Body of pancreas (tissue), 4 donors: ENCODE data around the gene SMR3A.

Experiments used
- POLR2A ChIP-seq, 3 donors: fragments of 450-650 bp; IDR thresholded peaks; one replicate each; pipeline ENCODE4 v1.6.1; 2016; ENCODE audit warnings: antibody characterized with exemption in 3 of 3, mild to moderate bottlenecking in 2 of 3
- TF ChIP-seq, protein P1 (sequence below), 7 experiments: fragments of 450-650 bp in 4 of 7; fragments of 200-600 bp in 3 of 7; sonication (generic) in 3 of 7; IDR thresholded peaks; one replicate each; pipeline ENCODE4 v1.5.1; 2016 to 2019; ENCODE audit warnings: antibody characterized with exemption in 7 of 7

DNA sequence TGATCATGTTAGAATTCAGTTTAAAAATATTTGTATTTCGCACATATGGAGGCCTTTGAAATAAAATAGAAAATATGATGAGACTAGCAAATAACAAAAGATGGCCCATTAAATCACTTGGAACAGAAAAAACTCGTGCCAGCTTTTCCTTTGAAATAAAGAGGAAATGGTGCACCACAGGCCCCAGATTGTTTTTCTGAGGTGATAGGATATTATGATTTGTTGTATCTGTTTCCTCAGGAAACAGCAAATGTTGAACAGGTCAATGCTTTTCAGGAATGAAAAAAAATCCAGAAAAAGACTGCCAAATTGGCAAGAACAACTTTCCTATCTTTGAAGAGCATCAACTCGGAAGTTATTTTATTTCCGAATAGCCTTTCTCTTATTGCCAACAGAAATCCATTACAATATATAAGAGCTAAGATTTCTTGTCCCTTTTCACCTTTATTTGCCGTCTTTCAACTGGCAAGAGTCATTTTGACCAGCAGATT, 22.2 kb downstream of the SMR3A start, which contains the start of gene SMR3B:
- no peak for TF ChIP-seq POLR2A (IDR thresholded peaks at IDR 0.05)
- TF ChIP-seq, protein P1, sequence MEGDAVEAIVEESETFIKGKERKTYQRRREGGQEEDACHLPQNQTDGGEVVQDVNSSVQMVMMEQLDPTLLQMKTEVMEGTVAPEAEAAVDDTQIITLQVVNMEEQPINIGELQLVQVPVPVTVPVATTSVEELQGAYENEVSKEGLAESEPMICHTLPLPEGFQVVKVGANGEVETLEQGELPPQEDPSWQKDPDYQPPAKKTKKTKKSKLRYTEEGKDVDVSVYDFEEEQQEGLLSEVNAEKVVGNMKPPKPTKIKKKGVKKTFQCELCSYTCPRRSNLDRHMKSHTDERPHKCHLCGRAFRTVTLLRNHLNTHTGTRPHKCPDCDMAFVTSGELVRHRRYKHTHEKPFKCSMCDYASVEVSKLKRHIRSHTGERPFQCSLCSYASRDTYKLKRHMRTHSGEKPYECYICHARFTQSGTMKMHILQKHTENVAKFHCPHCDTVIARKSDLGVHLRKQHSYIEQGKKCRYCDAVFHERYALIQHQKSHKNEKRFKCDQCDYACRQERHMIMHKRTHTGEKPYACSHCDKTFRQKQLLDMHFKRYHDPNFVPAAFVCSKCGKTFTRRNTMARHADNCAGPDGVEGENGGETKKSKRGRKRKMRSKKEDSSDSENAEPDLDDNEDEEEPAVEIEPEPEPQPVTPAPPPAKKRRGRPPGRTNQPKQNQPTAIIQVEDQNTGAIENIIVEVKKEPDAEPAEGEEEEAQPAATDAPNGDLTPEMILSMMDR (IDR thresholded peaks at IDR 0.05): no peak
